AG04449 (cell line): ENCODE data around the gene GAL3ST3.
"Not testable (repeated sequence)": the region's sequence is repeated elsewhere in the genome, so short reads cannot be mapped to it uniquely, and the experiment has no call there.

ENCODE experiments used
- CTCF ChIA-PET: fragments of 350-600 bp; formaldehyde crosslinking; extraction: SDS; loops from one replicate; lab custom pipeline; 2021; ENCODE audit warnings: antibody characterized with exemption; lab: Yijun Ruan, JAX
- POLR2A ChIA-PET: fragments of 400-600, 350-600 bp; formaldehyde crosslinking; extraction: SDS; loops from one replicate; lab custom pipeline; 2020; ENCODE audit warnings: antibody characterized with exemption, inconsistent platforms; lab: Yijun Ruan, JAX
- DNase-seq: peaks from one replicate; pipeline ENCODE4 v3.0.0-alpha.2; 2010; ENCODE audit warnings: low read depth, low spot score
- H3K4me3 ChIP-seq: 2 replicates; pipeline ENCODE4 v1.5.1; 2011; ENCODE audit warnings: low read depth, mild to moderate bottlenecking, control low read depth, low read length
- CTCF ChIP-seq: IDR thresholded peaks from one replicate; pipeline ENCODE4 v1.5.1; 2011; ENCODE audit warnings: mild to moderate bottlenecking, moderate library complexity, low read length, control low read depth, inconsistent platforms; ENCODE audit not compliant: insufficient read depth; ENCODE audit errors: missing control alignments

GAL3ST3 gene

GRCh38 chr11:66011239-66011784 lies 37.6 kb downstream of the GAL3ST3 start:
- CTCF ChIA-PET, result interaction anchor here (0.9 to 7.8 kb wide), 6 partner anchors 9 to 127 kb away, joined by 3 to 72 read pairs (median 4); partner anchors contain the start of gene BANF1
- POLR2A ChIA-PET, result interaction anchor here (0.7 to 0.9 kb wide), 2 partner anchors 9 to 57 kb away, joined by 3 read pairs; partner anchors contain the start of gene BANF1
- TF ChIP-seq CTCF, result no peak
- no peak for DNase-seq
- H3K4me3 ChIP-seq, result no peak overlapping the region

- H3K4me3 ChIP-seq, DNase-seq, POLR2A ChIA-PET: not testable (repeated sequence)
- CTCF ChIA-PET, result interaction anchor here (1.1 to 7.8 kb wide), 4 partner anchors 13 to 125 kb away, joined by 3 to 72 read pairs (median 8); no protein-coding TSS in a partner anchor
Measured at GRCh38 chr11:66010036-66010435, 38.9 kb downstream of the GAL3ST3 start.

GRCh38 chr11:66008468-66009101 lies 40.4 kb downstream of the GAL3ST3 start:
- ChIA-PET POLR2A (no interaction called here), CTCF (interaction anchor here (0.7 to 7.8 kb wide), 6 partner anchors 15 to 250 kb away, joined by 3 to 72 read pairs (median 4); no protein-coding TSS in a partner anchor)
- no peak overlapping the region for H3K4me3 ChIP-seq
- no peak for TF ChIP-seq CTCF
- no peak for DNase-seq

- DNase-seq, result no peak
- H3K4me3 ChIP-seq, result no peak overlapping the region
- ChIA-PET POLR2A (no interaction called here), CTCF (interaction anchor here (0.8 to 7.8 kb wide), 5 partner anchors 15 to 251 kb away, joined by 3 to 72 read pairs (median 4); no protein-coding TSS in a partner anchor)
- TF ChIP-seq CTCF, result no peak
Measured at GRCh38 chr11:66008095-66008467, 40.9 kb downstream of the GAL3ST3 start.

GRCh38 chr11:66007201-66007634 lies 41.7 kb downstream of the GAL3ST3 start:
- TF ChIP-seq CTCF, result no peak
- POLR2A ChIA-PET, result no interaction called here
- CTCF ChIA-PET, result interaction anchor here (1.7 to 7.8 kb wide), 3 partner anchors 16 to 252 kb away, joined by 4 to 72 read pairs (median 13); no protein-coding TSS in a partner anchor
- H3K4me3 ChIP-seq, result no peak overlapping the region
- DNase-seq, result no peak

- ChIA-PET CTCF (interaction anchor here (4.2 to 7.8 kb wide), 2 partner anchors 16 to 39 kb away, joined by 13 to 72 read pairs; no protein-coding TSS in a partner anchor), POLR2A (no interaction called here)
- TF ChIP-seq CTCF, result no peak
- H3K4me3 ChIP-seq, result no peak overlapping the region
- no peak for DNase-seq
Measured at GRCh38 chr11:66006891-66007176, 42.1 kb downstream of the GAL3ST3 start.
